Nephron (organoid): ENCODE results near the gene BACH2.
A peak's percentile ranks its signal among the peaks of the same experiment; 100 is the strongest.

Experiments
- H3K27ac Mint-ChIP-seq, 3 experiments: 2 replicates each; pipeline ENCODE4 v1.8.0; 2020; ENCODE audit warnings: mixed read lengths in 3 of 3, mild to moderate bottlenecking in 2 of 3, moderate library complexity in 1 of 3
- H3K27me3 Mint-ChIP-seq: 2 replicates; pipeline ENCODE4 v1.8.0; 2021; ENCODE audit warnings: low read depth, mild to moderate bottlenecking, moderate library complexity, mixed read lengths
- H3K36me3 Mint-ChIP-seq: 2 replicates; pipeline ENCODE4 v1.8.0; 2020; ENCODE audit warnings: low read depth, mixed read lengths
- H3K4me1 Mint-ChIP-seq: 2 replicates; pipeline ENCODE4 v1.8.0; 2020; ENCODE audit warnings: mixed read lengths
- H3K4me3 Mint-ChIP-seq, 3 experiments: 2 replicates each; pipeline ENCODE4 v1.8.0; 2020; ENCODE audit warnings: mild to moderate bottlenecking in 3 of 3, mixed read lengths in 3 of 3, moderate library complexity in 2 of 3
- H3K9me3 Mint-ChIP-seq: 2 replicates; pipeline ENCODE4 v1.8.0; 2020; ENCODE audit warnings: mixed read lengths
- CTCF ChIP-seq, 3 experiments: fragments of 200-600 bp; sonication (generic); IDR thresholded peaks; one replicate each; pipeline ENCODE4 v1.5.0; 2021; ENCODE audit warnings: antibody characterized with exemption in 3 of 3; ENCODE audit not compliant: unreplicated experiment in 3 of 3

The BACH2 gene

GRCh38 chr6:90184334-90185298, 112.0 kb downstream of the BACH2 start:
- Mint-ChIP-seq H3K4me1 (peaks cover 51% of the 10 kb centered on the region), H3K27ac (peak overlapping the region; percentile 51 to 71 (median 67)), H3K27me3 (no peaks in the 10 kb centered on the region), H3K9me3 (no peaks in the 10 kb centered on the region), H3K36me3 (no peaks in the 10 kb centered on the region), H3K4me3 (no peak overlapping the region)
- TF ChIP-seq CTCF (IDR thresholded peaks at IDR 0.05; ENCODE audit: unreplicated experiment in 3 of 3): no peak

- TF ChIP-seq CTCF (IDR thresholded peaks at IDR 0.05; ENCODE audit: unreplicated experiment in 3 of 3): no peak
- Mint-ChIP-seq H3K27ac (peak overlapping the region; percentile 51 to 71 (median 67)), H3K9me3 (no peaks in the 10 kb centered on the region), H3K4me1 (peaks cover 51% of the 10 kb centered on the region), H3K4me3 (no peak overlapping the region), H3K27me3 (no peaks in the 10 kb centered on the region), H3K36me3 (no peaks in the 10 kb centered on the region)
These were observed 112.9 kb downstream of the BACH2 start for GRCh38 chr6:90183587-90184333.

GRCh38 chr6:90180526-90180925, 116.1 kb downstream of the BACH2 start:
- Mint-ChIP-seq H3K27ac (no peak overlapping the region), H3K4me1 (peaks cover 54% of the 10 kb centered on the region), H3K4me3 (no peak overlapping the region), H3K9me3 (no peaks in the 10 kb centered on the region), H3K36me3 (no peaks in the 10 kb centered on the region), H3K27me3 (no peaks in the 10 kb centered on the region)
- TF ChIP-seq CTCF (IDR thresholded peaks at IDR 0.05; ENCODE audit: unreplicated experiment in 3 of 3): no peak

- Mint-ChIP-seq H3K27ac (no peak overlapping the region), H3K4me3 (no peak overlapping the region), H3K4me1 (peaks cover 47% of the 10 kb centered on the region), H3K27me3 (no peaks in the 10 kb centered on the region), H3K9me3 (peaks cover 3% of the 10 kb centered on the region), H3K36me3 (peaks cover 4% of the 10 kb centered on the region)
- TF ChIP-seq CTCF (IDR thresholded peaks at IDR 0.05; ENCODE audit: unreplicated experiment in 3 of 3): peak in 2 of 3 experiments; percentile 23 to 50
These were observed 117.2 kb downstream of the BACH2 start for GRCh38 chr6:90179190-90180169.

GRCh38 chr6:90178384-90178855, 118.2 kb downstream of the BACH2 start:
- Mint-ChIP-seq H3K9me3 (peaks cover 7% of the 10 kb centered on the region), H3K4me1 (peaks cover 38% of the 10 kb centered on the region), H3K36me3 (peaks cover 9% of the 10 kb centered on the region), H3K27ac (peak overlapping the region; percentile 17 to 62 (median 51)), H3K27me3 (no peaks in the 10 kb centered on the region), H3K4me3 (no peak overlapping the region)
- TF ChIP-seq CTCF (IDR thresholded peaks at IDR 0.05; ENCODE audit: unreplicated experiment in 3 of 3): no peak
